Superior temporal gyrus (tissue), 1 donor: ENCODE results near the gene ZNF768.
"Not testable (repeated sequence)": the region's sequence is repeated elsewhere in the genome, so short reads cannot be mapped to it uniquely, and the experiment has no call there.

ENCODE experiments used
- DNase-seq: peaks from one replicate; pipeline ENCODE4 v3.0.0-alpha.2; 2016; ENCODE audit errors: extremely low spot score

Gene ZNF768

DNA sequence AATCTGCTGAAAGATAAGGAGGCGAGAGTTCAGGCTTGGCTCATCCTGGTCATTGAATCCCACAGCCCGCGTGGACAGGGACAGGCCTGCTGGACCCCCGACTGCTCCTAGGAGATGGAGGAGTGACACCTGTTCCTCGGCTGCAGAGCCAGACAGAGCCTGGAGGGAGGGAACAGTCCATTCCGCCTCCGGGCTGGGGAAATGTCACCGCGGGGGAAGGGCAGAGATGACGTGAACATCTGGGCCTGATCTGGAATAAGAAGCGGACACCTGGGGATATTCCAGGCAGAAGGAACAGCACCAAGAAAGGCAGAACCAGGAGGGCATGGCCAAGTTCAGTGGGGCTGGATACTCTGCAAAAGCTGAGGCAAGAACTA lies 6.8 kb upstream of the ZNF768 start:
- no peak for DNase-seq

GRCh38 chr16:30532285-30533145 lies 6.1 kb upstream of the ZNF768 start:
- DNase-seq: no peak

DNA sequence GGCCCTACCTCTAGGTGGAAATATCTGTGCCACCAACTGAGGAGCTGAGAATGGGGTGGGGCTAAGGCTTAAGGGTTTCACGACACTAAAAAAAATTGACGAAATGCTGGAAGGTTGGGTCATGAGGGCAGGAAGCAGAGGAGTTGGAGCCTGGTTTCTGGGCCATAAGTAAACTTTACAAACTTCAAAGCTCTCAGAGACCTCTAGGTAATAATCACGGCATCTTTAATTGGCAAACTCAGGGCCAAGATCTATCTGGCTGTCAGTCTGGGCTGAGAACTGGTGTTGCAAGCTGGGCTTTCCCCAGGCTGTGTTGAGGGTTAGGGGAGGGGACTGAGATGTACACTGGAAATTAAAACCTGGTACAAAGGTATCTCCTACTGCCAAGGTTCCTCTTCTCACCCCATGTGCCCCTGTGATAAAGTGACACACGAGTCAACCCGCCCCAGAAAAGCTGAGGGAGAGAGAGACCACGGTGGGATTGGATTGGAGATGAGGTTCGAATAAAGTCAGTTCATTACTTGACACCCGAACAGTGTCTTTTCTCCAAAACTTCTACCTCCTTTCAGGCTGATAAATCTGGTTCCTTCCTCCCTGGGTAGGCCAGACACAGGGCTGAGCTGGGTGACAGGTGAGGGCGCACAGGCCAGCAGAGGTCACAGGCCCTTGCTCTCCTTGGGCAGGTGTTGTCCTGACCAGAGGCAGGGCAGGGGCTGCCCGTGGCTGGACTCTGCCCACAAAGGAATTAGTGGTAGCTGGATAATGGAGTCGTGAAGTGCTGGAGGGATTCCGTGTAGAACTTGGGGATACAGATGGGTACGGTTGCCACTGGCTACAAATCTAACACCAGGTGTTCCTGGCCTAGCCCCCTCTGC lies 4.0 kb upstream of the ZNF768 start:
- DNase-seq: no peak

DNA sequence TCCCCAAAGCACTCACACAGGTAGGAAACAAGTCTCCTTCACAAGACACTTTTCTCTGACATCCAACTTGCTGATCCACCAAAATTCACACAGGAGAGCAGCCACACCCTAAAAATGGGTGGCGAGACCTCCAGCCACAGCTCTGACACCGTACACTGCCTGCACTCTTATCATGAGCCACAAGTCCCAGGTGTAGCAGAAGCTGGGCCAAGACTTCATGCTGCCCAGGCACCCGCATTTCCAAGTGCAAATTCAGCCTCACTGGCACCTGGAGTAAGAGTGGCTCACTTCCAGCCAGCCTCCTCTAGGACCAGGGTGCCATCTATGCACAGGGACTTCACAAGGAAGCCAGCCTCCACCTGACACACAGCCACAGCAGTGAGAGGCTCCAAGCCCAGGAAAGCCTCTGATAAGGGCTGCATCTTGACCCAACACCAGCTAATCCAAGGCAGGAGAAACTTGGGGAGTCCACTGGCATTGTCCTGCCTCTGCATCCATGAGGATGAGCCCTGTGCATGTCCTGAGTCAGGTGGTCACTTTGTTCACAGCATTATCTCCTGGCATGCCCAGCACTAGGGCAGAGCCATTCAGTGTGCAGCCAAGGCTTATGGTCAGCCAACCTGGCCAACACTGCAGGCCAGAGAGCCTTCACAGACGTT lies 2.6 kb upstream of the ZNF768 start:
- DNase-seq: no peak

GRCh38 chr16:30527635-30528178 lies 1.3 kb upstream of the ZNF768 start:
- no peak for DNase-seq

GRCh38 chr16:30526823-30527634 lies 663 bp upstream of the ZNF768 start:
- peak; percentile 96 for DNase-seq

- no peak for DNase-seq
Observed at GRCh38 chr16:30525844-30526136, 576 bp downstream of the ZNF768 start.

GRCh38 chr16:30524575-30525568 lies 1.5 kb downstream of the ZNF768 start:
- no peak for DNase-seq

DNA sequence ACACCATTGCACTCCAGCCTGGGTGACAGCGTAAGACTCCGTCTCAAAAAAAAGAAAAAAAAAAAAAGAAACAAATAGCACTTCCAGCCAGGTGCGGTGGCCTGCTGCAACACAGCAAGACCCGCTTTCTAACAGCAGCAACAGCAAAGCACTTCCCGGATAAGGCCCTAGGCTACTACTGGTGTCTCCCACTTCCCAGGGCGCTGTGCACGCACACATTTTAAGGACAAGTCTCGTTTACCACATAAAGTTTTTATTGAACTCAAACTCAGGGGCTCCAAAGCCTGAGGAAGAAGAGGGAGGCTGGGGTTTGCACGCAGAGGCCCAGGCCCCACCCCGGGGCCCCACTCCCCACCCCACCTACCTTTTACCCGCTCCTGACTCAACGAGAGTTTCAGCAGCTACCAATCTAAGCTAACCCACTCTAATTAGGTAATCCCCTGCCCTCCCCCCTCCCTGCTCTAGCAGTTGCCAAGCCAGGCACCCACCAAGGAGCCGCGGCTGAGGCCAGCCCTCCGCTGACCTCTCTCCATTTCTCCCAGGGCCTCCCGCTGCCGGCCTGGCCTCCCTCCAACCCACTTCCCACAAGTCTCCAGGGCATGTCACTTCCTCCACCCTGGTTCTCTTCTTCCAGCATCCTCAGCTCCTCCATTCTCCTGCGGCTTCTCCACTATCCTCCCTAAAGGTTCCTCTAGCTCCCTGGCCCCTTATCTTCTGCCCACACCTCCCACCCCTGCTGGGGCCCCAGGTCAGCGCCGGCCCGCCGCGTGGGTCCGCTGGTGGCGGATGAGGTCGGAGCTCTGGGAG lies 2.4 kb downstream of the ZNF768 start:
- DNase-seq: no peak

- DNase-seq: not testable (repeated sequence)
Observed at GRCh38 chr16:30522702-30523463, 3.5 kb downstream of the ZNF768 start.

GRCh38 chr16:30521873-30522641 lies 4.3 kb downstream of the ZNF768 start:
- DNase-seq: no peak

DNA sequence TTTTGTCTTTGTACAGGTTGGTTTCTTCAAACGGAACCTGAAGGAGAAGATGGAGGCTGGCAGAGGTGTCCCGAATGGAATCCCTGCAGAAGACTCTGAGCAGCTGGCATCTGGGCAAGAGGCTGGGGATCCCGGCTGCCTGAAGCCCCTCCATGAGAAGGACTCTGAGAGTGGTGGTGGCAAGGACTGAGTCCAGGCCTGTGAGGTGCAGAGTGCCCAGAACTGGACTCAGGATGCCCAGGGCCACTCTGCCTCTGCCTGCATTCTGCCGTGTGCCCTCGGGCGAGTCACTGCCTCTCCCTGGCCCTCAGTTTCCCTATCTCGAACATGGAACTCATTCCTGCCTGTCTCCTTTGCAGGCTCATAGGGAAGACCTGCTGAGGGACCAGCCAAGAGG lies 4.9 kb downstream of the ZNF768 start:
- no peak for DNase-seq

DNA sequence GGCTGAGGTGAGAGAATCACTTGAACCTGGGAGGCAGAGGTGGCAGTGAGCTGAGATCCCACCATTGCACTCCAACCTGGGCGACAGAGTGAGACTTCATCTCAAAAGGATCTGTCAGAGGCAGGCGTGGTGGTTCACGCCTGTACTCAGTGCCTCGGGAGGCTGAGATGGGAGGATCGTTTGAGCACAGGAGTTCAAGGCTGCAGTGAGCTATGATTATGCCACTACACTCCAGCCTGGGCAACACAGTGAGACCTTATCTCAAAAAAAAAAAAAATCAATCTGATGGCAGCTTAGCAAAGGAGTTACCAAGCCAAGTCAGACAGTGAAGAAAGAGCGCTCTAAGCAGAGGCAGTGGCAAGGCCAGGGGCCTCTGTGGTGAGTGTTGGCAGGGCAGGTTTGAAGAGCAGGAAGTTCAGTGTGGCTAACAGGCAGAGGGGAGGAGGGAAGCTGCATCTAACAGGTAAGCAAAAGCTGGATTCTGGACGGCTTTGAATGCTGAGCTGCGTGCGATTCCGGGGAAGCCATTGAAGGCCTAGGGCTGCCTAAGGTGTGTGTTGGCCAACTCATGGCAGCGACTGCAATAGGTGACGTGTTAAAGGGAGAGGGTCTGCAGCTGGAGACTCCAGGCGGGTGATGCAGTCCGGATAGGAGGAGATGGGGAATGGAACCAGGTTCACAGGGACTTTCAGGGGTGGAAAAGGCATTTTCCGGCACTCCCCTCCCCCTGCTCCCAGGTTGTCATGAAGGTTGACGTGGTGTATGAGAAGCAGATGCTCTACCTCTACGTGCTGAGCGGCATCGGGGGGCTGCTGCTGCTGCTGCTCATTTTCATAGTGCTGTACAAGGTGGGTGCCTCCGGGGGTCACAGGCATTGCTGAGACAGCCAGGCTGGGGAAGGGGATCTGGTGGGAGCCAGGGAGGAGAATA lies 7.0 kb downstream of the ZNF768 start:
- DNase-seq: no peak

DNA sequence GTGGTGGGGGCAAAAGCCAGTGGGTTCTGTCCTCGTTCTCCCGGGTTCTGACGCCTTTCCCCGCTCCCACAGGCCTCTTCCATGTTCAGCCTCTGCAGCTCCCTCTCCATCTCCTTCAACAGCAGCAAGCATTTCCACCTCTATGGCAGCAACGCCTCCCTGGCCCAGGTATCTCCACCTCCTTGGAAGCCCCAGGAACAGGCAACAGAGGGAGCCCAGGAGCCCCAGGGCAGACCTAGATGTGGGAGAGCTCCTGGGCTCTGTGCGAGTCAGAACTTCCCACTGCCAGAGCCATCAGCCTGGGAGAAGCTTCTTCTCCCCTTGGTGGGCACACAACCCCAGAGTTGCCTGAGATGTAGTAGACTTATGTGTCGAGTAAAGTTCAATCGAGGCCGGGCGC lies 7.8 kb downstream of the ZNF768 start:
- DNase-seq: no peak

DNA sequence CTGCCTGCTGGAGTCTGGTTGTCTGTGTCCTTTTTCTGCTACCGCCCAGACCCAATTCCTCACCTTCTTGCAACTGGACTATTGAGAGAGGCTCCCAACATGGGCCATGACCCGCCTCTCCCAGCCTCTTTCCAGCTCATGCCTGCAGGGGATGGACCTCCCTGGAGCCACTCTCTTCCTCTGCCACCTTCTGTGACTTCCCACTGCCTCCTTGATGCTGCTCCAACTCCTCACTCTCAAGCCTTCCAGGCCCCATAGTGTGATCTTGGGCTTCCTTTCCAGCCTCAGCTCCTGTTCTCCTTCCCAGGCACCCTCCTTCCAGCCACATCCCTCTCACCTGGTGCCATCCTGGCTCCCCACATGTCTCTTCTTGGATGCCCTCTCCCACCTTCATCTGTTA lies 11.1 kb downstream of the ZNF768 start:
- no peak for DNase-seq

DNA sequence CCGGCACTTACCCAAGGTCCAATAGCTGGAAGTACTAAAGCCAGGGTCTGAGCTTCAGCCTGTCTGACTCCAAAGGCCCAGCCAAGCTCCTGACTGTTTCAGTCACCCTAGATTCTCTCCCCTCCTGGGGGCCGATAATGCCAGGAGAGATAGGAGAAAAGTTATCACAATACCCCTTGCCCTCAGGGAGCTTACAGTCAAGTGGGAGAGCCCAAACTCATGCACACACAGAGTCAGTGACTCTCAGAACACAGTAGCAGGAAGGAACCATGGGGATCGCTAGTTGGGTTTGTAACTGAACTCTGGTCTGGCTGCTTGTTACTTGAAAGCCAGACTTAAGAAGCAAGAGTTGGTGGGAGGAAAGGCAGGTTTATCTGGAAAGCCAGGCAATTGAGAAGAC lies 14.9 kb downstream of the ZNF768 start:
- DNase-seq: no peak
